Neural crest cell (in vitro differentiated cells): Measurements from ENCODE around the gene SOD3. TPM values are rescaled to one million over a fixed set of nuclear protein-coding genes. Genes with fewer than 3 reads are reported as not detected.

Experiments used
- DNase-seq: peaks from one replicate; pipeline ENCODE4 v3.0.0; 2021; ENCODE audit warnings: low read depth, mixed read lengths, low spot score
- H3K27ac Mint-ChIP-seq: one replicate; pipeline ENCODE4 v1.8.0; 2021; ENCODE audit warnings: mild to moderate bottlenecking, mixed read lengths; ENCODE audit not compliant: unreplicated experiment
- H3K27me3 Mint-ChIP-seq: 2 replicates; pipeline ENCODE4 v1.8.0; 2021; ENCODE audit warnings: low read depth, mild to moderate bottlenecking, mixed read lengths
- H3K36me3 Mint-ChIP-seq: 2 replicates; pipeline ENCODE4 v1.8.0; 2021; ENCODE audit warnings: low read depth, mild to moderate bottlenecking, mixed read lengths
- H3K4me1 Mint-ChIP-seq: 2 replicates; pipeline ENCODE4 v1.8.0; 2021; ENCODE audit warnings: mixed read lengths
- H3K4me3 Mint-ChIP-seq: one replicate; pipeline ENCODE4 v1.8.0; 2021; ENCODE audit warnings: mild to moderate bottlenecking, mixed read lengths
- H3K9me3 Mint-ChIP-seq: 2 replicates; pipeline ENCODE4 v1.8.0; 2021; ENCODE audit warnings: mixed read lengths
- total RNA-seq: library from RNA; stranded (reverse); gene quantifications from 2 replicates; pipeline ENCODE4 v1.2.1, GENCODE V29; 2021
- TF ChIP-seq, protein P1 (sequence below): fragments of 200-600 bp; sonication (generic); conservative IDR thresholded peaks from 2 replicates; pipeline ENCODE4 v1.5.0; 2021; ENCODE audit warnings: antibody characterized with exemption, mild to moderate bottlenecking

The SOD3 gene
- total RNA-seq, 1 donor from 2014 or later = 0.16 TPM

DNA sequence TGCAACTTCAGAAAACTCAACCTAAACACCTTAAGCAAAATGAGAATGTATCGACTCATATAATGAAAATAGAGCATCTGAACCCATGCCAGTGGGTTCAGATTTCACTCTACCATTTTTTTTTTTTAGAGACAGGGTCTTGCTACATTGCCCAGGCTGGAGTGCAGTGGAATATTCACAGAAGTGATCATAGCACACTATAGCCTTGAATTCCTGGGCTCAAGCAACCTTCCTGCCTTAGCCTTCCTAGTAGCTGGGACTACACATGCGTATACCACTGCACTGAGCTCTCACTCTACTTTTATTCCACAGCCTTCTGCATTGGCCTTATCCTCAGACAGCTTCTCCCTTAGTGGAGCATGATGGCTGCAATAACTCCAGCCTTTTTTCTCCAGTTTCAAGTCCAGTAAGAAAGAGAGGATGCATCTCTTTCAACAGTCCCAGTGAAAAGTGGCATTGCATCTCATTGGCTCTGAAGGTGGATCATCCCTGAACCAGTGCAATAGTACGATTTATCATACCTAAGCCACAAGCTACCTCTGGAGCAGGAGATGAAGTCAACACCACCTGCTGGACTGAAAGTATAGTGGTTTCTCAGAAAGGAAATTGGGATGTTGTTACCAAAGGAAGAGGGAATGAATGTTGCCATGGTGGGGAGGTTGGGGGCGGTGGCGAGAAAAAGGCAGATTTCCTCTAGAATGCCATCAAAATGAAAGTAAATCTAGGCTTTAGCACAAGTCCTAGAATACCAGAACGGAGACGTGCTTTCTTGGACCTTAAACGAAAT, 2.0 kb upstream of the SOD3 start:
- no peak for DNase-seq
- H3K27me3 Mint-ChIP-seq = peaks cover 30% of the 10 kb centered on the region
- TF ChIP-seq, protein P1, sequence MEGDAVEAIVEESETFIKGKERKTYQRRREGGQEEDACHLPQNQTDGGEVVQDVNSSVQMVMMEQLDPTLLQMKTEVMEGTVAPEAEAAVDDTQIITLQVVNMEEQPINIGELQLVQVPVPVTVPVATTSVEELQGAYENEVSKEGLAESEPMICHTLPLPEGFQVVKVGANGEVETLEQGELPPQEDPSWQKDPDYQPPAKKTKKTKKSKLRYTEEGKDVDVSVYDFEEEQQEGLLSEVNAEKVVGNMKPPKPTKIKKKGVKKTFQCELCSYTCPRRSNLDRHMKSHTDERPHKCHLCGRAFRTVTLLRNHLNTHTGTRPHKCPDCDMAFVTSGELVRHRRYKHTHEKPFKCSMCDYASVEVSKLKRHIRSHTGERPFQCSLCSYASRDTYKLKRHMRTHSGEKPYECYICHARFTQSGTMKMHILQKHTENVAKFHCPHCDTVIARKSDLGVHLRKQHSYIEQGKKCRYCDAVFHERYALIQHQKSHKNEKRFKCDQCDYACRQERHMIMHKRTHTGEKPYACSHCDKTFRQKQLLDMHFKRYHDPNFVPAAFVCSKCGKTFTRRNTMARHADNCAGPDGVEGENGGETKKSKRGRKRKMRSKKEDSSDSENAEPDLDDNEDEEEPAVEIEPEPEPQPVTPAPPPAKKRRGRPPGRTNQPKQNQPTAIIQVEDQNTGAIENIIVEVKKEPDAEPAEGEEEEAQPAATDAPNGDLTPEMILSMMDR = peak; percentile 53
- H3K4me1 Mint-ChIP-seq = peaks cover 27% of the 10 kb centered on the region
- peaks cover 3% of the 10 kb centered on the region for H3K9me3 Mint-ChIP-seq
- no peaks in the 10 kb centered on the region for H3K36me3 Mint-ChIP-seq
- H3K4me3 Mint-ChIP-seq = peak overlapping the region; percentile 21
- H3K27ac Mint-ChIP-seq = no peak overlapping the region

DNA sequence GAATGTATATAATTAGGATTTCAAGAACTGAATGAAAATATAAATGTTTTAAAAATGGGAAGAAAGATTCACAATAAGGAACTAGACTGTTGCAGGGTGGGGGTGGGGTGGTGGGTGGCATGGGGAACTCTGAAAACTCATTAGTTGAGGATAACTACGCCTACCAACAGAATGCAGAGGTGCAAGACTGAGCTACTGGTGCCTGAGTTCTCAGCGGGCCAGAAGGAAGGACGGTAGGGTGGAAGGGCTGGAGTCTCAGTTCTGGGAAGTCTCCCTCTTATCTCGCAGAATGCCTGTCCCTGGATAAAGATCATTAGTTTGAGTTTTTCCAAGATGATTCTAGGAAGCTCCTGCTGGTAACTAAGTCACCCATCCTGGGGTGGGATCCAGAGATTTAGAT, 1.3 kb upstream of the SOD3 start:
- TF ChIP-seq, protein P1 = no peak
- H3K27ac Mint-ChIP-seq = no peak overlapping the region
- DNase-seq = no peak
- peaks cover 27% of the 10 kb centered on the region for H3K4me1 Mint-ChIP-seq
- H3K4me3 Mint-ChIP-seq = peak overlapping the region; percentile 21
- peaks cover 37% of the 10 kb centered on the region for H3K27me3 Mint-ChIP-seq
- H3K9me3 Mint-ChIP-seq = peaks cover 3% of the 10 kb centered on the region
- no peaks in the 10 kb centered on the region for H3K36me3 Mint-ChIP-seq

DNA sequence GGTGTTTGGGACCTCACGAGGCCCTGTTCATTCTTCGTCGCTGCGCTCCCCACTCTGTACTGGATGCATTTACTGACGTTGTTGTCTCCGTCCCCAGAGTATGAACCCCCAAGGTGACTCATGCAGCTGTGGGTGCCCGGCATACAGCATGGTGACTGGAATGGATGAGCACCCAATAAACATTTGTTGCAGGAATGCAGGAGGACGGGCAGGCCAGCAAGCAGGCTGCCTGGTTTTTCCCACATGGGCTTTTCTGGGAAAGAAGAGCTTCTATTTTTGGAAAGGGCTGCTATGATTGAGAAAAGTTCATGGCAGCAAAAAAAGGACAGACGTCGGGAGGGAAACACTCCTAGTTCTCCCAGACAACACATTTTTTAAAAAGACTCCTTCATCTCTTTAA, 893 bp upstream of the SOD3 start:
- no peaks in the 10 kb centered on the region for H3K9me3 Mint-ChIP-seq
- DNase-seq = no peak
- no peak overlapping the region for H3K4me3 Mint-ChIP-seq
- no peaks in the 10 kb centered on the region for H3K36me3 Mint-ChIP-seq
- H3K27me3 Mint-ChIP-seq = peaks cover 41% of the 10 kb centered on the region
- H3K27ac Mint-ChIP-seq = no peak overlapping the region
- TF ChIP-seq, protein P1 = no peak
- H3K4me1 Mint-ChIP-seq = peaks cover 27% of the 10 kb centered on the region

DNA sequence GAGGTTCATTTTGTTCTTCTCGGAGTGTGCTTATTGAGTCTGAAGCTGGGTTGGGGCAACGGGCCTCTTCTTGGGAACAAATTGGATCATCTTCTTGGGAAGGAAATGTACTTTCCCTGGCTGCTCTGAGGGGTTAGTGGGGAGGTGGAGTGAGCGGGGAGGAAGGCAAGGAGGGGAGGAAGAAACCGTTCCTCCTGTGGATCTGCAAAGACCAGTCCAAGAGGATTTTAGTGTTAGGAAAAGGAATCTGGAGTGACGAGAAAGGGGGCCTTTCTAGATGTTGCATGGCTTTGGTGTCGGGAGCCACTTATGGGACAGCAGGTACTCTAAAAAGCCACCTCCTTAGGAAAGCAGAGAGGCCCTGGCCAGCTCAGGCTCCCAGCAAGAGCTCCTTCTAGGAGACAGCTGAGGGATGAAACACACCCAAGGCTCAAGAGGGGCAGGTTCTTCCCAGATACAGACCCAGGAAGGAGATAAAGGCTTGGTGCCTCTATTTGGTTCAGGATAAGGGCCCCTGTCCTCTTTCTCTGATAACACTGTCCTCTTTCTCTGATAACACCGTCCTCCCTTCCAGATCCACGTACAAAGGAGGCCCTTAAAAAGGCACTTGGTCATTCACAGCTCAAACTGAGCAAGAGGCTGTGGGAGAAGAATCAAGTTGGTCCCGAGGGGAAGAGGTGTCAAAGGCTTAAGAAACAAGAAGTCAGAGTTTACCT, 451 bp downstream of the SOD3 start:
- Mint-ChIP-seq H3K36me3 (no peaks in the 10 kb centered on the region), H3K4me1 (peaks cover 33% of the 10 kb centered on the region), H3K27ac (peak overlapping the region; percentile 90), H3K27me3 (peaks cover 49% of the 10 kb centered on the region), H3K4me3 (peak overlapping the region; percentile 56), H3K9me3 (no peaks in the 10 kb centered on the region)
- DNase-seq = no peak
- TF ChIP-seq, protein P1 = no peak

DNA sequence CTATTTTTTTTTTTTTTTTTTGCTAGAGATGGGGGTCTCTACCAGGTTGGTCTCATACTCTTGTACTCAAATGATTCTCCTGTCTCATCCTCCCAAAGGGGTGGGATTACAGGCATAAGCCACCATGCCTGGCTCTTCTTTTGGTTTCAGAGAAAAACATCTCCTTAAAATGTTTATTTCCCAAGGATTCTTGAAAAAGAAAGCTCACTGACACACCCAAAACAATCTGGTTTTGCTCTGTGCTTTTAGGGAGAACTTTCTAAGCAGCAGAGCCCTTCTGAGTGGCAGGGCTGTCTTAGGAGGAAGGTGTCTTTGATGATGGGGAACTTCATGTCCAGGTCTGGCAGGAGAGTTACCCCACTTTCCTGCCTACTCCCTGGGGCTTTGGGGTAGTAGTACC, 1.2 kb downstream of the SOD3 start:
- Mint-ChIP-seq H3K4me3 (no peak overlapping the region), H3K9me3 (no peaks in the 10 kb centered on the region), H3K27me3 (peaks cover 57% of the 10 kb centered on the region), H3K27ac (no peak overlapping the region), H3K4me1 (peaks cover 34% of the 10 kb centered on the region), H3K36me3 (no peaks in the 10 kb centered on the region)
- DNase-seq = no peak
- TF ChIP-seq, protein P1 = no peak
